ENCODE results near the gene OSBP2.

DNA sequence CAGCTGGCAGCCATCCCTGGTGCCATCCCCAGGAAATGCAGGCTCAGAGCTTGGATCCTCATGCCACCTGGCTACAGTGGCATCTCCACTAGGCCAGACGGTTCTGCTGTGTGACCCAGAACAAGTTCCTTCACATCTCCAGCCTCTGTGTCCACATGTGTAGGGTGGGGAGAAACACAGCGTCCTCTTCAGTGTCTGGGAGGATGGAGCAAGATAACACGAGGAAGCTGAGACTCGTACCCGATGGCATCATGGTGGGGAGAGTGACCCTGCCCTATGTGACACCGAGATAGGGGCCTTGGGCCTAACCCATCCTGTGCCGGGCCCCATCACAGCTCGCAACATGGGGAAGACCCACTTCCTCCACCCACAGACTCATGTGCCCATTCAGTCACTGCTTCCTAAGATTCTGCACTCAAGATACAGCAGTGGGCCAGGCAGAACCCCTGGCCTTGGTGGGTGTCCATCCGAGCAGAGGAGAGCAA lies 195.4 kb downstream of the OSBP2 start:
- TF ChIP-seq, protein P1, sequence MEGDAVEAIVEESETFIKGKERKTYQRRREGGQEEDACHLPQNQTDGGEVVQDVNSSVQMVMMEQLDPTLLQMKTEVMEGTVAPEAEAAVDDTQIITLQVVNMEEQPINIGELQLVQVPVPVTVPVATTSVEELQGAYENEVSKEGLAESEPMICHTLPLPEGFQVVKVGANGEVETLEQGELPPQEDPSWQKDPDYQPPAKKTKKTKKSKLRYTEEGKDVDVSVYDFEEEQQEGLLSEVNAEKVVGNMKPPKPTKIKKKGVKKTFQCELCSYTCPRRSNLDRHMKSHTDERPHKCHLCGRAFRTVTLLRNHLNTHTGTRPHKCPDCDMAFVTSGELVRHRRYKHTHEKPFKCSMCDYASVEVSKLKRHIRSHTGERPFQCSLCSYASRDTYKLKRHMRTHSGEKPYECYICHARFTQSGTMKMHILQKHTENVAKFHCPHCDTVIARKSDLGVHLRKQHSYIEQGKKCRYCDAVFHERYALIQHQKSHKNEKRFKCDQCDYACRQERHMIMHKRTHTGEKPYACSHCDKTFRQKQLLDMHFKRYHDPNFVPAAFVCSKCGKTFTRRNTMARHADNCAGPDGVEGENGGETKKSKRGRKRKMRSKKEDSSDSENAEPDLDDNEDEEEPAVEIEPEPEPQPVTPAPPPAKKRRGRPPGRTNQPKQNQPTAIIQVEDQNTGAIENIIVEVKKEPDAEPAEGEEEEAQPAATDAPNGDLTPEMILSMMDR (IDR thresholded peaks at IDR 0.05), result no peak
- TF ChIP-seq POLR2A (IDR thresholded peaks at IDR 0.05), result no peak
